Heart right ventricle (tissue), 16 donors: Measurements from ENCODE around the gene LDAH. TPM values are rescaled to one million over a fixed set of nuclear protein-coding genes. Genes with fewer than 3 reads are reported as not detected.
"Not testable (repeated sequence)": the region's sequence is repeated elsewhere in the genome, so short reads cannot be mapped to it uniquely, and the experiment has no call there.

Experiments used
- ATAC-seq, 8 donors: fragments of 200-7000 bp; cut with Tn5 transposase; one replicate each; pipeline ENCODE4 v1.9.1; 2020; ENCODE audit warnings: mild to moderate bottlenecking in 8 of 8, moderate library complexity in 8 of 8, moderate number of reproducible peaks in 1 of 8
- DNase-seq, 2 donors: peaks; one replicate each; pipeline ENCODE4 v3.0.0-alpha.2; 2020
- H3K27ac ChIP-seq, 10 donors: fragments of 200-600 bp; sonication (generic) in 2 of 10; one replicate each; pipeline versions ENCODE4 v1.5.0 to v1.8.0; 2020 to 2022; ENCODE audit warnings: mild to moderate bottlenecking in 3 of 10
- H3K27me3 ChIP-seq, 7 donors: fragments of 200-600 bp; one replicate each; pipeline ENCODE4 v1.8.0; 2021 to 2022; ENCODE audit warnings: mild to moderate bottlenecking in 2 of 7
- H3K36me3 ChIP-seq, 9 donors: fragments of 200-600 bp; sonication (generic) in 1 of 9; one replicate each; pipeline versions ENCODE4 v1.5.0 to v1.8.0; 2020 to 2022; ENCODE audit warnings: mild to moderate bottlenecking in 2 of 9
- H3K4me1 ChIP-seq, 9 donors: fragments of 200-600 bp; sonication (generic) in 1 of 9; one replicate each; pipeline versions ENCODE4 v1.5.0 to v1.8.0; 2020 to 2022; ENCODE audit warnings: mild to moderate bottlenecking in 4 of 9
- H3K4me3 ChIP-seq, 10 donors: fragments of 200-600 bp; sonication (generic) in 2 of 10; one replicate each; pipeline versions ENCODE4 v1.5.0 to v1.8.0; 2020 to 2022; ENCODE audit warnings: mild to moderate bottlenecking in 7 of 10, moderate library complexity in 2 of 10
- H3K9me3 ChIP-seq, 11 donors: fragments of 200-600 bp in 10 of 11; sonication (generic) in 2 of 11; one replicate each; pipeline versions ENCODE4 v1.5.0 to v1.8.0; 2013 to 2022; ENCODE audit warnings: mild to moderate bottlenecking in 2 of 11, control low read depth in 1 of 11, moderate library complexity in 1 of 11
- CTCF ChIP-seq, 9 donors: fragments of 200-600 bp; sonication (generic) in 2 of 9; IDR thresholded peaks; one replicate each; pipeline versions ENCODE4 v1.5.0 to v1.8.0; 2021 to 2022; ENCODE audit warnings: antibody characterized with exemption in 9 of 9, mild to moderate bottlenecking in 5 of 9, moderate library complexity in 1 of 9
- WGBS, 2 donors: extraction: QIAGEN DNeasy Blood & Tissue Kit; methylation state at CpG; one replicate each; pipeline ENCODE4 v1.1.7; 2013; ENCODE audit warnings: inconsistent platforms in 1 of 2; 5-methylcytosine and 5-hydroxymethylcytosine counted together
- intact Hi-C, 10 donors: fragments of 100-400 bp; cut with DNase I; formaldehyde crosslinking; loops; one replicate each; pipeline versions ENCODE4 v1.11.1 to v1.14.2; 2022
- polyA plus RNA-seq, 2 donors: library from polyadenylated mRNA; stranded (reverse); fragments of 200-250 nt; gene quantifications; one replicate each; pipeline ENCODE4 v1.2.3, GENCODE V29; 2013
- total RNA-seq, 10 donors: library from RNA; stranded (reverse); fragmentation: NEBNext Ultra II Directional in 3 of 10; extraction: Animal tissue kit (Norgen Biotek cat#: 25700) in 3 of 10; gene quantifications; one replicate each; pipeline versions ENCODE4 v1.2.1 to v1.2.4, GENCODE V29; 2021 to 2023
- donor health status: Arrhythmogenic right ventricular cardiomyopathy.
- donor health status: ischemic (EF 13 %, LVEDD 7.1; RV severe dilation, severe dysfunction).
- donor health status: healthy with polysubstance abuse.
- donor health status: DM: no; HTN: yes; CAD: no.
- donor health status: DM: no; HTN: no; CAD: no.
- donor health status: ischemic (EF 25% LVEDD 6.9; RV normal size, moderate dysfunction).
- donor health status: ischemic (EF 25% LVEDD 5.7; RV mildly dilated, moderate dysfunction).
- donor health status: healthy.
- donor health status: DM: yes; HTN: yes; CAD: no.
- donor health status: Ischemic cardiomyopathy.
- donor health status: ischemic (EF 35%, LVEDD 5.7; RV mildly dilated, moderate dysfunction).
- donor health status: nonischemic (EF 11% LVEDD 7.7; RV severe dilation, severe dysfunction).
- donor health status: DM: yes; HTN: yes; CAD: no.
- donor health status: PGD.
- donor health status: ischemic (EF 29% LVEDD 5.4; RV normal size, mild dysfunction).
- donor health status: nonischemic (EF 23%, LVEDD 6.1; RV moderate dilation, normal function).

The LDAH gene
- total and polyA plus RNA-seq, 12 donors: 1.5 to 11.3 (median 5.4) TPM

GRCh38 chr2:20711641-20712040 lies 111.3 kb downstream of the LDAH start:
- H3K4me1 ChIP-seq, DNase-seq, H3K4me3 ChIP-seq, H3K27ac ChIP-seq, intact Hi-C loops, H3K36me3 ChIP-seq, ATAC-seq, H3K27me3 ChIP-seq, H3K9me3 ChIP-seq: not testable (repeated sequence)
- 98 to 99% methylated on average over 7 of the region's 7 CpGs for WGBS, 2 donors

GRCh38 chr2:20707601-20708000 lies 115.3 kb downstream of the LDAH start:
- H3K4me3 ChIP-seq: no peak overlapping the region
- 78 to 82% methylated on average over 4 of the region's 4 CpGs for WGBS, 2 donors

GRCh38 chr2:20706786-20707185 lies 116.1 kb downstream of the LDAH start:
- no peaks in the 10 kb centered on the region for H3K4me1 ChIP-seq
- no peaks in the 10 kb centered on the region for H3K27me3 ChIP-seq
- H3K9me3 ChIP-seq: peaks cover 0 to 3% (median 0%) of the 10 kb centered on the region in 11 donors
- intact Hi-C loops: no loop called here
- no peak for TF ChIP-seq CTCF (IDR thresholded peaks at IDR 0.05)
- no peak for DNase-seq
- ATAC-seq: no peak
- no peak overlapping the region for H3K27ac ChIP-seq
- no peaks in the 10 kb centered on the region for H3K36me3 ChIP-seq
- no peak overlapping the region for H3K4me3 ChIP-seq
- 84 to 87% methylated on average over 3 of the region's 3 CpGs for WGBS, 2 donors

More at GRCh38 chr2:20707601-20708000, 115.3 kb downstream of the LDAH start:
- no peaks in the 10 kb centered on the region for H3K27me3 ChIP-seq
- ATAC-seq: no peak
- no peaks in the 10 kb centered on the region for H3K36me3 ChIP-seq
- peaks cover 0 to 3% (median 0%) of the 10 kb centered on the region in 11 donors for H3K9me3 ChIP-seq
- no peak overlapping the region for H3K27ac ChIP-seq
- TF ChIP-seq CTCF (IDR thresholded peaks at IDR 0.05): no peak
- no peaks in the 10 kb centered on the region for H3K4me1 ChIP-seq
- DNase-seq: no peak
- intact Hi-C loops: no loop called here

- no peak for DNase-seq
- no peak for TF ChIP-seq CTCF (IDR thresholded peaks at IDR 0.05)
- H3K4me1 ChIP-seq: no peaks in the 10 kb centered on the region
- intact Hi-C loops: no loop called here
- no peak overlapping the region for H3K27ac ChIP-seq
- peaks cover 0 to 4% (median 0%) of the 10 kb centered on the region in 9 donors for H3K36me3 ChIP-seq
- no peak overlapping the region for H3K4me3 ChIP-seq
- WGBS, 2 donors: 95 to 96% methylated on average over 2 of the region's 2 CpGs
- no peaks in the 10 kb centered on the region for H3K27me3 ChIP-seq
- H3K9me3 ChIP-seq: peaks cover 0 to 3% (median 0%) of the 10 kb centered on the region in 11 donors
- ATAC-seq: no peak
Observed at GRCh38 chr2:20706217-20706616, 116.7 kb downstream of the LDAH start.

GRCh38 chr2:20704886-20705285 lies 118.0 kb downstream of the LDAH start:
- DNase-seq: no peak
- no peak for ATAC-seq
- Histone ChIP-seq H3K27me3 (no peaks in the 10 kb centered on the region), H3K27ac (no peak overlapping the region), H3K4me1 (peaks cover 0 to 7% (median 2%) of the 10 kb centered on the region in 9 donors), H3K4me3 (no peak overlapping the region), H3K9me3 (peaks cover 0 to 3% (median 0%) of the 10 kb centered on the region in 11 donors), H3K36me3 (peaks cover 0 to 12% (median 0%) of the 10 kb centered on the region in 9 donors)
- WGBS, 2 donors: 75 to 87% methylated on average over 1 of the region's 1 CpG
- TF ChIP-seq CTCF (IDR thresholded peaks at IDR 0.05): no peak
- intact Hi-C loops: no loop called here
